GM12864 (cell line): ENCODE results near the gene NR1I2.

Experiments
- DNase-seq: peaks from one replicate; pipeline ENCODE4 v3.0.0-alpha.2; 2011; ENCODE audit warnings: low read depth
- H3K4me3 ChIP-seq: 2 replicates; pipeline ENCODE4 v1.5.1; 2011; ENCODE audit warnings: mild to moderate bottlenecking, low read depth, low read length, control low read depth
- TF ChIP-seq, protein P1 (sequence below): IDR thresholded peaks from 2 replicates; pipeline ENCODE4 v1.5.1; 2011; ENCODE audit warnings: low read depth, mild to moderate bottlenecking, moderate library complexity, low read length, control low read depth, inconsistent platforms; ENCODE audit errors: missing control alignments

NR1I2 gene

DNA sequence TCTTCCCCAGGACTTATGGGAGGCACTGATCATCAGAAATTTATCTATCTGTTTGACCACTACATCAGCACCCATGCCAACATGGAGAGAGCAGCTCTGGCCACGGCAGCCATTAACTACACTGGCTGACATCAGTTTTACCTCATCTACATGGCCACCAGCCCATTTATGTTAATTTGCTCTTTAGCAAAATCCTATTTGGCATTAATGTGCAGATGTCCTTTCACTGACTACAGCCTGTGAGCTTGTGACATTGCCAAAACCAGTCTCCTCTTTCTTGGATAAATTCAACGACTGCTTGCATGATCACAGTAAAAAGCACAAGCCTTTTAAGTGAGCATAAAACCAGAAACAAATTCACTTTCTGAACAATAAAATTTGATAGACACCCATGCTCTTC is 47.5 kb downstream of the NR1I2 start:
- no peak for DNase-seq
- TF ChIP-seq, protein P1, sequence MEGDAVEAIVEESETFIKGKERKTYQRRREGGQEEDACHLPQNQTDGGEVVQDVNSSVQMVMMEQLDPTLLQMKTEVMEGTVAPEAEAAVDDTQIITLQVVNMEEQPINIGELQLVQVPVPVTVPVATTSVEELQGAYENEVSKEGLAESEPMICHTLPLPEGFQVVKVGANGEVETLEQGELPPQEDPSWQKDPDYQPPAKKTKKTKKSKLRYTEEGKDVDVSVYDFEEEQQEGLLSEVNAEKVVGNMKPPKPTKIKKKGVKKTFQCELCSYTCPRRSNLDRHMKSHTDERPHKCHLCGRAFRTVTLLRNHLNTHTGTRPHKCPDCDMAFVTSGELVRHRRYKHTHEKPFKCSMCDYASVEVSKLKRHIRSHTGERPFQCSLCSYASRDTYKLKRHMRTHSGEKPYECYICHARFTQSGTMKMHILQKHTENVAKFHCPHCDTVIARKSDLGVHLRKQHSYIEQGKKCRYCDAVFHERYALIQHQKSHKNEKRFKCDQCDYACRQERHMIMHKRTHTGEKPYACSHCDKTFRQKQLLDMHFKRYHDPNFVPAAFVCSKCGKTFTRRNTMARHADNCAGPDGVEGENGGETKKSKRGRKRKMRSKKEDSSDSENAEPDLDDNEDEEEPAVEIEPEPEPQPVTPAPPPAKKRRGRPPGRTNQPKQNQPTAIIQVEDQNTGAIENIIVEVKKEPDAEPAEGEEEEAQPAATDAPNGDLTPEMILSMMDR = no peak
- H3K4me3 ChIP-seq = no peak overlapping the region

GRCh38 chr3:119831022-119831421 is 49.1 kb downstream of the NR1I2 start:
- DNase-seq = no peak
- no peak overlapping the region for H3K4me3 ChIP-seq
- TF ChIP-seq, protein P1 = peak; percentile 12

GRCh38 chr3:119831941-119832371 is 50.1 kb downstream of the NR1I2 start:
- no peak overlapping the region for H3K4me3 ChIP-seq
- TF ChIP-seq, protein P1 = no peak
- DNase-seq = no peak

DNA sequence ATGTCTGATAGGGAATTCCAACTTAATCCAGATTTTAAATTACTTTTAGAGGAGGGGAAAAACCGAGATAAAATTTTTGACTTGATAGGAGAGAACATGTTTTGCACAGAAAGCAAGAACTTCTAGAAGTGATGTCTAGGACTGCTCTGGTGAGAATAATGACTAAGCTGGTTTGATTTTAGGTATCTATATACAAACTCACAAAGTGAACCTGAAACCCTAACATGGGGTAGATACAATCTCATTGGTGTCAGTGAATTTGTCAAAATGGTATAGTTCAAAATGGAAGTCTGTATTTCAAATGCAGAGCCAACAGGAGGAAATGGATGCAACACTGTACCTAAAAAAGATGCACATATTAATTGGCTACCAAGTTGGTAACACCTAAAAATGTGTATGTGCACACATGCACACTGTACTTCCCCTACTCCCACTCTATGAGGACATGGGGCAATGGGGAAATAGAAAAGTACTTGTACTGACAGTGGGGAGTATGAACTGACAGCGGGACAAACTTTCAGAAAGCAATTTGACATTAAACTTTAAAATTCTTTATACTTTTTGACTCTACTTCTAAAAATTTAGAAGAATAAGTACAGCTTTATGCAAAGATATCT is 53.0 kb downstream of the NR1I2 start:
- DNase-seq = no peak
- H3K4me3 ChIP-seq = no peak overlapping the region
- TF ChIP-seq, protein P1 = no peak

GRCh38 chr3:119835556-119835955 is 53.7 kb downstream of the NR1I2 start:
- no peak overlapping the region for H3K4me3 ChIP-seq
- no peak for DNase-seq
- TF ChIP-seq, protein P1 = no peak

DNA sequence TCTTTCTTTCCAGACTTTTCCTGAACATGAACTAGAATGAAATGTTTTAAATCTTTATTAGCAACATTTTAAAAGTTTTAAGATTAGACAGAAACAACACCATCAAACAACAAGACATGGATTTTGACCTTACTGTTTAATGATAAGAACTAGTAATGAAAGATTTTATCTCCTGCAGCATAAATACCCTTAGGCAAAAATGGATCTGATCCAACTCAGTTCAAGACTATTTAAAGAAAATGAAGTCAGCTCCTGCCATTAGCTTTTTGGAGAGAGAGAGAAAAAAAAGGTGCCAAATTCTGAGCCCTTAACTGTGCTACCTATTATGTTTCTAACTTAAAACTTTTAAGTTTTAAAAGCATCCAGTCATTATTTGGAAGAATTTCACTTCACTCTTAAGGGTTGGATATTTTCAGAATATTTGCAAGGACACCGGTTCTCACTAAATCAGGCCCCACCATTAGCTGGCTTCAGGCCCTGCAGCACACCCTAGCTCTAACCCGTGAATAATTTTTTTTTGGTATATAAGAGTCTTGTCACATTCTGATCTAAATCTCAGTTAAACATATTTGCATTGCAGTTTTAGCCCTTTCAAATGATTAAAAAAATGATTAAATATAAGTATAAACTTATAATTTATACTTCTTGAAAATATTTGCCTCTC is 60.0 kb downstream of the NR1I2 start:
- H3K4me3 ChIP-seq = no peak overlapping the region
- TF ChIP-seq, protein P1 = no peak
- DNase-seq = no peak

DNA sequence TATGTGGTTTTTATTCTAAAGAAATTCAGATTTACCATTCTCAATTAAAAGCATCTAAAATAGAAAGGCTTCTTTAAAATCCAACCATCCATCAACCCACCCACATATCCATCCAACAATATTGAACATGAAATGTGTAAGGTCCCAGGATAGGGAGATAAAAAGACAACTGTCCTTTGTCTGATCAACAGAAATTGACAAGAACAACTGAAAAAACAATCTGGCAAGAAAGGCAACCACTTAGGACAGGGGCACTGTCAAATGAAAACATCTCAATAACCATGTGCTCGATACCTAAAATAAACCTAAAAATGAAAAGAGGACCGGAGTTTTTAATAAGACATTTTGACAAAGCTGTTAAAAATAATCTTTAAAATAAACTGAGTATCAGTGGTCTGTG is 67.2 kb downstream of the NR1I2 start:
- H3K4me3 ChIP-seq = no peak overlapping the region
- TF ChIP-seq, protein P1 = no peak
- no peak for DNase-seq
